DOHH2 (cell line): Measurements from ENCODE around the gene TMEM260.

Source experiments
- H3F3A ChIP-seq: fragments of 200-600 bp; sonication (generic), shearing (Covaris generic); 2 replicates; pipeline ENCODE4 v1.6.0; 2016; ENCODE audit warnings: antibody characterized with exemption, mild to moderate bottlenecking; ENCODE audit not compliant: control insufficient read depth, insufficient read depth
- H3K27ac ChIP-seq: fragments of 200-600 bp; sonication (generic); 2 replicates; pipeline ENCODE4 v1.5.1; 2014; ENCODE audit warnings: low read depth, mild to moderate bottlenecking, low read length, moderate library complexity
- H3K27me3 ChIP-seq: fragments of 200-600 bp; sonication (generic); 2 replicates; pipeline ENCODE4 v1.6.1; 2014; ENCODE audit warnings: mild to moderate bottlenecking, low read length, mixed read lengths; ENCODE audit not compliant: control insufficient read depth
- H3K36me3 ChIP-seq: fragments of 200-600 bp; sonication (generic); 2 replicates; pipeline ENCODE4 v1.6.1; 2014; ENCODE audit warnings: mild to moderate bottlenecking, low read length, moderate library complexity, mixed read lengths; ENCODE audit not compliant: control insufficient read depth
- H3K4me1 ChIP-seq: fragments of 200-600 bp; sonication (generic); 2 replicates; pipeline ENCODE4 v1.6.1; 2014; ENCODE audit warnings: mild to moderate bottlenecking, low read length, mixed read lengths; ENCODE audit not compliant: control insufficient read depth
- H3K4me2 ChIP-seq: fragments of 200-600 bp; sonication (generic); 2 replicates; pipeline ENCODE4 v1.6.0; 2014; ENCODE audit warnings: mild to moderate bottlenecking, low read length, moderate library complexity
- H3K4me3 ChIP-seq: fragments of 200-600 bp; sonication (generic); 2 replicates; pipeline ENCODE4 v1.5.1; 2014; ENCODE audit warnings: mild to moderate bottlenecking, low read length, mixed read lengths
- H3K79me2 ChIP-seq: fragments of 200-600 bp; sonication (generic); 2 replicates; pipeline ENCODE4 v1.6.1; 2014; ENCODE audit warnings: mild to moderate bottlenecking, low read length, mixed read lengths; ENCODE audit not compliant: control insufficient read depth
- H3K9me2 ChIP-seq: fragments of 200-600 bp; sonication (generic); replicated peaks from 2 replicates; pipeline ENCODE4 v1.6.1; 2014; ENCODE audit warnings: mild to moderate bottlenecking, low read length, mixed read lengths; ENCODE audit not compliant: control insufficient read depth
- H3K9me3 ChIP-seq: fragments of 200-600 bp; sonication (generic); 2 replicates; pipeline ENCODE4 v1.6.1; 2014; ENCODE audit warnings: antibody characterized with exemption, low read length, mixed read lengths; ENCODE audit not compliant: control insufficient read depth, insufficient read depth
- H4K20me1 ChIP-seq: fragments of 200-600 bp; sonication (generic); 2 replicates; pipeline ENCODE4 v1.6.0; 2014; ENCODE audit warnings: low read depth, mild to moderate bottlenecking, antibody characterized with exemption, low read length, moderate library complexity; ENCODE audit not compliant: control insufficient read depth, insufficient read depth
- CTCF ChIP-seq: fragments of 200-600 bp; sonication (generic); IDR thresholded peaks from one replicate; pipeline ENCODE4 v1.5.1; 2014; ENCODE audit warnings: antibody characterized with exemption, mild to moderate bottlenecking, low read depth, low read length; ENCODE audit not compliant: poor library complexity, severe bottlenecking
- EZH2phosphoT487 ChIP-seq: fragments of 200-600 bp; sonication (generic); IDR thresholded peaks from 2 replicates; pipeline ENCODE4 v1.6.1; 2017; ENCODE audit warnings: borderline replicate concordance, mild to moderate bottlenecking, antibody characterized with exemption, low read length, moderate library complexity, mixed read lengths

Gene TMEM260

GRCh38 chr14:56676042-56676441 lies 96.4 kb downstream of the TMEM260 start:
- no peaks in the 10 kb centered on the region for H3K4me1 ChIP-seq
- H3K79me2 ChIP-seq: no peaks in the 10 kb centered on the region
- TF ChIP-seq CTCF (no peak), EZH2phosphoT487 (no peak)
- no peak overlapping the region for H3K4me2 ChIP-seq
- no peaks in the 10 kb centered on the region for H3K27me3 ChIP-seq
- H3K4me3 ChIP-seq: no peak overlapping the region
- H3K9me3 ChIP-seq: no peaks in the 10 kb centered on the region
- no peaks in the 10 kb centered on the region for H3K9me2 ChIP-seq
- H3F3A ChIP-seq: no peaks in the 10 kb centered on the region
- H3K36me3 ChIP-seq: no peaks in the 10 kb centered on the region
- no peak overlapping the region for H3K27ac ChIP-seq
- no peaks in the 10 kb centered on the region for H4K20me1 ChIP-seq

GRCh38 chr14:56678838-56679237 lies 99.2 kb downstream of the TMEM260 start:
- H3K27ac ChIP-seq: no peak overlapping the region
- H3K27me3 ChIP-seq: no peaks in the 10 kb centered on the region
- H4K20me1 ChIP-seq: no peaks in the 10 kb centered on the region
- no peaks in the 10 kb centered on the region for H3K9me2 ChIP-seq
- TF ChIP-seq CTCF (no peak), EZH2phosphoT487 (no peak)
- H3K4me1 ChIP-seq: no peaks in the 10 kb centered on the region
- no peaks in the 10 kb centered on the region for H3K9me3 ChIP-seq
- H3K4me3 ChIP-seq: no peak overlapping the region
- no peaks in the 10 kb centered on the region for H3K36me3 ChIP-seq
- no peaks in the 10 kb centered on the region for H3F3A ChIP-seq
- no peak overlapping the region for H3K4me2 ChIP-seq
- H3K79me2 ChIP-seq: no peaks in the 10 kb centered on the region

- no peak for TF ChIP-seq EZH2phosphoT487
- no peak for TF ChIP-seq CTCF
- Histone ChIP-seq H3K79me2 (no peaks in the 10 kb centered on the region), H3K27me3 (no peaks in the 10 kb centered on the region)
These were observed 106.8 kb downstream of the TMEM260 start for GRCh38 chr14:56686416-56686815.

GRCh38 chr14:56687123-56687522 lies 107.5 kb downstream of the TMEM260 start:
- H4K20me1 ChIP-seq: no peaks in the 10 kb centered on the region
- H3K4me2 ChIP-seq: no peak overlapping the region
- H3K4me1 ChIP-seq: no peaks in the 10 kb centered on the region
- no peaks in the 10 kb centered on the region for H3K27me3 ChIP-seq
- H3K36me3 ChIP-seq: no peaks in the 10 kb centered on the region
- TF ChIP-seq CTCF (no peak), EZH2phosphoT487 (no peak)
- H3F3A ChIP-seq: no peaks in the 10 kb centered on the region
- H3K9me3 ChIP-seq: no peaks in the 10 kb centered on the region
- H3K79me2 ChIP-seq: no peaks in the 10 kb centered on the region
- H3K27ac ChIP-seq: no peak overlapping the region
- no peaks in the 10 kb centered on the region for H3K9me2 ChIP-seq
- no peak overlapping the region for H3K4me3 ChIP-seq

More at GRCh38 chr14:56686416-56686815, 106.8 kb downstream of the TMEM260 start:
- Histone ChIP-seq H3K4me3 (no peak overlapping the region), H3K9me2 (no peaks in the 10 kb centered on the region), H3F3A (no peaks in the 10 kb centered on the region), H4K20me1 (no peaks in the 10 kb centered on the region), H3K9me3 (no peaks in the 10 kb centered on the region), H3K4me1 (no peaks in the 10 kb centered on the region), H3K4me2 (no peak overlapping the region), H3K36me3 (no peaks in the 10 kb centered on the region), H3K27ac (no peak overlapping the region)
